Measurements from ENCODE around the gene FGGY.
"Not testable (repeated sequence)": the region's sequence is repeated elsewhere in the genome, so short reads cannot be mapped to it uniquely, and the experiment has no call there.

GRCh38 chr1:59299670-59300069 is 2.8 kb downstream of the FGGY start:
- TF ChIP-seq CTCF, POLR2A (IDR thresholded peaks at IDR 0.05): not testable (repeated sequence)

Data from body of pancreas (tissue), 4 donors.